HepG2 (cell line): ENCODE data around the gene GSDME. TPM values are rescaled to one million over a fixed set of nuclear protein-coding genes. Genes with fewer than 3 reads are reported as not detected.
A peak's percentile ranks its signal among the peaks of the same experiment; 100 is the strongest.

Experiments
- ATAC-seq: fragments of 200-7000 bp; cut with Tn5 transposase; 3 replicates; pipeline ENCODE4 v1.9.1; 2020; ENCODE audit warnings: mild to moderate bottlenecking, moderate library complexity
- BruUV-seq: library from RNA; stranded (reverse); fragments of 400-500 nt; replicated peaks from 2 replicates; lab custom pipeline; 2021; lab: Mats Ljungman, UMichigan
- CTCF ChIA-PET: fragments of 300-600 bp; formaldehyde crosslinking; extraction: SDS; loops from one replicate; lab custom pipeline; 2021; ENCODE audit warnings: low total read pairs, inconsistent platforms, low intra/inter-chr PET ratio; lab: Yijun Ruan, JAX
- POLR2A ChIA-PET: fragments of 350-600 bp; sonication (Branson Sonifier 250); formaldehyde crosslinking; loops from one replicate; lab custom pipeline; 2020; ENCODE audit warnings: antibody characterized with exemption, inconsistent platforms; lab: Yijun Ruan, JAX
- DNase-seq: peaks from one replicate; pipeline ENCODE4 v3.0.0-alpha.2; 2015; ENCODE audit warnings: low spot score
- FAIRE-seq: peaks from 3 replicates; lab custom pipeline; 2011; peaks lifted over from hg19 to GRCh38; lab: Jason Lieb, UNC
- H2AFZ ChIP-seq: one replicate; pipeline ENCODE4 v1.6.1; 2011; ENCODE audit warnings: low read length, inconsistent platforms
- H3K27ac ChIP-seq: fragments of 300-600 bp; 3 replicates; pipeline ENCODE4 v1.8.0; 2011; ENCODE audit warnings: mixed run types, mild to moderate bottlenecking, mixed read lengths, low read length, inconsistent platforms; ENCODE audit not compliant: insufficient read depth; ENCODE audit errors: extremely low read length
- H3K27me3 ChIP-seq, 2 experiments: fragments of 200-600 bp in 1 of 2; 2 replicates in 1 of 2; 3 replicates in 1 of 2; pipeline versions ENCODE4 v1.6.0 to v1.8.0; 2011; ENCODE audit warnings: low read length in 2 of 2, mild to moderate bottlenecking in 2 of 2, moderate library complexity in 2 of 2, inconsistent platforms in 1 of 2; ENCODE audit not compliant: insufficient read depth in 2 of 2, control insufficient read depth in 1 of 2
- H3K36me3 ChIP-seq, 2 experiments: fragments of 200-600 bp in 1 of 2; replicated peaks in 1 of 2; 2 replicates in 1 of 2; 3 replicates in 1 of 2; pipeline versions ENCODE4 v1.5.1 to v1.8.0; 2011; ENCODE audit warnings: low read length in 2 of 2, inconsistent platforms in 1 of 2; ENCODE audit not compliant: insufficient read depth in 2 of 2, control insufficient read depth in 1 of 2
- H3K4me1 ChIP-seq: 2 replicates; pipeline ENCODE4 v1.5.1; 2012; ENCODE audit warnings: low read length, inconsistent platforms; ENCODE audit not compliant: insufficient read depth
- H3K4me2 ChIP-seq: 2 replicates; pipeline ENCODE4 v1.6.0; 2011; ENCODE audit warnings: low read depth, low read length, inconsistent platforms
- H3K4me3 ChIP-seq, 3 experiments: fragments of 200-600 bp in 1 of 3; sonication (generic), shearing (Covaris generic) in 1 of 3; replicated peaks in 1 of 3; 2 replicates each; pipeline ENCODE4 v1.5.1; 2011 to 2016; ENCODE audit warnings: low read length in 3 of 3, inconsistent platforms in 2 of 3, low read depth in 2 of 3, mild to moderate bottlenecking in 2 of 3, control low read depth in 1 of 3, mixed read lengths in 1 of 3; ENCODE audit not compliant: insufficient read depth in 1 of 3
- H3K79me2 ChIP-seq: one replicate; pipeline ENCODE4 v1.6.1; 2011; ENCODE audit warnings: low read length, inconsistent platforms; ENCODE audit not compliant: insufficient read depth
- H3K9ac ChIP-seq: 2 replicates; pipeline ENCODE4 v1.6.0; 2011; ENCODE audit warnings: mild to moderate bottlenecking, low read depth, low read length, inconsistent platforms; ENCODE audit not compliant: insufficient read depth
- H3K9me3 ChIP-seq: 2 replicates; pipeline ENCODE4 v1.5.1; 2012; ENCODE audit warnings: mild to moderate bottlenecking, low read length
- H4K20me1 ChIP-seq: 2 replicates; pipeline ENCODE4 v1.6.0; 2011; ENCODE audit warnings: inconsistent platforms, mild to moderate bottlenecking, low read length, moderate library complexity; ENCODE audit not compliant: insufficient read depth
- DR1 ChIP-seq: sonication (generic); formaldehyde crosslinking; IDR thresholded peaks from 2 replicates; pipeline ENCODE4 v1.8.0; 2021; ENCODE audit warnings: mild to moderate bottlenecking, missing genetic modification reagents, inconsistent platforms
- FOSL2 ChIP-seq: sonication (generic); formaldehyde crosslinking; IDR thresholded peaks from 2 replicates; pipeline ENCODE4 v1.4.0; 2020; ENCODE audit warnings: missing genetic modification reagents
- HOXD1 ChIP-seq: sonication (generic); formaldehyde crosslinking; IDR thresholded peaks from 2 replicates; pipeline ENCODE4 v1.5.0; 2020; ENCODE audit warnings: missing genetic modification reagents
- NAIF1 ChIP-seq: sonication (generic); formaldehyde crosslinking; IDR thresholded peaks from 2 replicates; pipeline ENCODE4 v1.5.0; 2020; ENCODE audit warnings: mild to moderate bottlenecking, missing genetic modification reagents, borderline replicate concordance
- SMC3 ChIP-seq: IDR thresholded peaks from 2 replicates; pipeline ENCODE4 v1.6.1; 2011; ENCODE audit warnings: low read length, improper control_type of control experiment
- SMYD3 ChIP-seq: sonication (generic); formaldehyde crosslinking; IDR thresholded peaks from 2 replicates; pipeline ENCODE4 v1.8.1; 2023; ENCODE audit warnings: mild to moderate bottlenecking, missing genetic modification reagents
- SP5 ChIP-seq: IDR thresholded peaks from 2 replicates; pipeline ENCODE4 v1.6.1; 2016; ENCODE audit warnings: low read depth, borderline replicate concordance
- ZBTB20 ChIP-seq: sonication (generic); formaldehyde crosslinking; IDR thresholded peaks from 2 replicates; pipeline ENCODE4 v1.8.1; 2023; ENCODE audit warnings: missing genetic modification reagents, low read depth, mild to moderate bottlenecking, borderline replicate concordance
- ZNF782 ChIP-seq: sonication (generic); formaldehyde crosslinking; IDR thresholded peaks from 2 replicates; pipeline ENCODE4 v1.4.0; 2020; ENCODE audit warnings: missing genetic modification reagents, mild to moderate bottlenecking, borderline replicate concordance
- WGBS: methylation state at CpG from one replicate; pipeline ENCODE4 v1.1.6; 2017; ENCODE audit warnings: low lambda C conversion rate; 5-methylcytosine and 5-hydroxymethylcytosine counted together
- in situ Hi-C: cut with HindIII; loops from 2 replicates; pipeline ENCODE4 v1.10.0; 2017; ENCODE audit warnings: low pct_unique_long_range_greater_than_20kb; ENCODE audit not compliant: extremely low pct_ligation_motif_present
- intact Hi-C: fragments of 100-400 bp; cut with micrococcal nuclease; formaldehyde crosslinking; loops from one replicate; pipeline ENCODE4 v1.10.0; 2022; ENCODE audit not compliant: unreplicated experiment
- polyA plus RNA-seq, 8 experiments: library from polyadenylated mRNA; depleted of rRNA in 3 of 8; stranded (reverse) in 7 of 8; unstranded in 1 of 8; fragments of >200 nt; fragmentation: Illumina TruSeq in 4 of 8; extraction: Trizol in 4 of 8; gene quantifications; 2 replicates each; pipeline versions ENCODE4 v1.2.1 to v1.2.3, GENCODE V29; 2011 to 2016; ENCODE audit warnings: low read depth in 4 of 8, missing spikeins in 1 of 8, mixed read lengths in 1 of 8; ENCODE audit not compliant: insufficient read depth in 1 of 8
- total RNA-seq, 5 experiments: library from RNA; depleted of rRNA; stranded (reverse); fragments of >200 nt; fragmentation: Illumina TruSeq; extraction: Trizol; gene quantifications; 2 replicates each; pipeline ENCODE4 v1.2.3, GENCODE V29; 2016; ENCODE audit warnings: low read depth in 1 of 5
- TF ChIP-seq, protein P1 (sequence below): sonication (generic); formaldehyde crosslinking; IDR thresholded peaks from 2 replicates; pipeline ENCODE4; 2020; ENCODE audit warnings: missing genetic modification reagents, mild to moderate bottlenecking, borderline replicate concordance
- TF ChIP-seq, protein P2 (sequence below): sonication (generic); formaldehyde crosslinking; IDR thresholded peaks from 2 replicates; pipeline ENCODE4 v1.4.0; 2020; ENCODE audit warnings: missing genetic modification reagents
- TF ChIP-seq, protein P3 (sequence below): sonication (generic); formaldehyde crosslinking; IDR thresholded peaks from 2 replicates; pipeline ENCODE4 v1.4.0; 2020; ENCODE audit warnings: missing genetic modification reagents, borderline replicate concordance
- TF ChIP-seq, protein P4 (sequence below): IDR thresholded peaks from 2 replicates; pipeline ENCODE4 v1.6.1; 2012; ENCODE audit warnings: inconsistent platforms
- TF ChIP-seq, protein P5 (sequence below): sonication (generic); formaldehyde crosslinking; IDR thresholded peaks from 2 replicates; pipeline ENCODE4 v1.5.0; 2020; ENCODE audit warnings: mild to moderate bottlenecking, missing genetic modification reagents, moderate library complexity

The GSDME gene
- total and polyA plus RNA-seq, 2 of the 13 experiments (the other 11 are each of a cell fraction or from before 2014, with no cell fraction given): 19.2 to 28.2 TPM

DNA sequence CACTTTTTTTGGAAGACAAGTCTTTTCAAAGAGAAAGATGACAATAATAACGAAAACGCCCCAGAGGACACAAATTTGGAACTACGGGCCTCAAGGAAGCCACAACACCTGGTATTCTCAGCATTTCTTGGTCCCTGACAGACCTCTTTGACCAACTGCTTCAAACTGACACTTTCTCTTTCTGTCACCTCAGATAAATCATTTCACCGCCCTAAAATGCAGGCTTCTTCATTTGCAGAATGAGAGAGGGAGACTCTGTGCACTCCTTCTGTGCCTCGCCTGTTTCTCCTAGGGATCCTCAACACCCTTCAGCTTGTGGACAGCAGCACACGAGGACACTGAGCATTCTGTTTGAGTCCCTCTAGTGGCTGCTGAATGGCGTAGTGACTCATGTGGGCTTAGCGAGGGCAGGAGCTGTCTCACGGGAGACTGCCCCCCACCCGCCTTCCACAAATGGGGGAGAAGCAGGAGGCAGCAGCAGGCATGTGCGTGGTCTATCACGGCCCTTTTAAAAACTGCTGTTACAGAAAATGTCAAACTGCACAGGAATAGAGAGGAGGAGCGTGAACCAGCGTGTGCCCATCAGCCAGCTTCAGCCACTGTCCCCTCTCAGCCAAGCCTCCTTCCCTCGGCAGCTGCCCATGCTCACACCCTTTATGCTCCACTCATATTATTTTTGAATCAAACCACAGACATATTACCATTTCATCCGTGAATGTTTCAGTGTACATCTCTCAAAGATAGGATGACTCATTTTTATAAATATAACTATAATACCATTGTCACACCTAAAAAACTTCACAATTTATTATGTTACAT lies 41.4 kb downstream of the GSDME start:
- no peak overlapping the region for H3K4me3 ChIP-seq
- BruUV-seq: no TSS peak
- no peaks in the 10 kb centered on the region for H3K9me3 ChIP-seq
- H3K79me2 ChIP-seq: no peaks in the 10 kb centered on the region
- H3K9ac ChIP-seq: no peak overlapping the region
- no peak for TF ChIP-seq ZNF782 (CRISPR knock-in tag)
- TF ChIP-seq DR1 (CRISPR knock-in tag): no peak
- TF ChIP-seq SMC3: peak; percentile 10; the same call in 1 of the 2 replicates
- TF ChIP-seq NAIF1 (CRISPR knock-in tag): no peak
- TF ChIP-seq, protein P1, sequence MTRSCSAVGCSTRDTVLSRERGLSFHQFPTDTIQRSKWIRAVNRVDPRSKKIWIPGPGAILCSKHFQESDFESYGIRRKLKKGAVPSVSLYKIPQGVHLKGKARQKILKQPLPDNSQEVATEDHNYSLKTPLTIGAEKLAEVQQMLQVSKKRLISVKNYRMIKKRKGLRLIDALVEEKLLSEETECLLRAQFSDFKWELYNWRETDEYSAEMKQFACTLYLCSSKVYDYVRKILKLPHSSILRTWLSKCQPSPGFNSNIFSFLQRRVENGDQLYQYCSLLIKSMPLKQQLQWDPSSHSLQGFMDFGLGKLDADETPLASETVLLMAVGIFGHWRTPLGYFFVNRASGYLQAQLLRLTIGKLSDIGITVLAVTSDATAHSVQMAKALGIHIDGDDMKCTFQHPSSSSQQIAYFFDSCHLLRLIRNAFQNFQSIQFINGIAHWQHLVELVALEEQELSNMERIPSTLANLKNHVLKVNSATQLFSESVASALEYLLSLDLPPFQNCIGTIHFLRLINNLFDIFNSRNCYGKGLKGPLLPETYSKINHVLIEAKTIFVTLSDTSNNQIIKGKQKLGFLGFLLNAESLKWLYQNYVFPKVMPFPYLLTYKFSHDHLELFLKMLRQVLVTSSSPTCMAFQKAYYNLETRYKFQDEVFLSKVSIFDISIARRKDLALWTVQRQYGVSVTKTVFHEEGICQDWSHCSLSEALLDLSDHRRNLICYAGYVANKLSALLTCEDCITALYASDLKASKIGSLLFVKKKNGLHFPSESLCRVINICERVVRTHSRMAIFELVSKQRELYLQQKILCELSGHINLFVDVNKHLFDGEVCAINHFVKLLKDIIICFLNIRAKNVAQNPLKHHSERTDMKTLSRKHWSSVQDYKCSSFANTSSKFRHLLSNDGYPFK (CRISPR knock-in tag): no peak
- TF ChIP-seq, protein P2, sequence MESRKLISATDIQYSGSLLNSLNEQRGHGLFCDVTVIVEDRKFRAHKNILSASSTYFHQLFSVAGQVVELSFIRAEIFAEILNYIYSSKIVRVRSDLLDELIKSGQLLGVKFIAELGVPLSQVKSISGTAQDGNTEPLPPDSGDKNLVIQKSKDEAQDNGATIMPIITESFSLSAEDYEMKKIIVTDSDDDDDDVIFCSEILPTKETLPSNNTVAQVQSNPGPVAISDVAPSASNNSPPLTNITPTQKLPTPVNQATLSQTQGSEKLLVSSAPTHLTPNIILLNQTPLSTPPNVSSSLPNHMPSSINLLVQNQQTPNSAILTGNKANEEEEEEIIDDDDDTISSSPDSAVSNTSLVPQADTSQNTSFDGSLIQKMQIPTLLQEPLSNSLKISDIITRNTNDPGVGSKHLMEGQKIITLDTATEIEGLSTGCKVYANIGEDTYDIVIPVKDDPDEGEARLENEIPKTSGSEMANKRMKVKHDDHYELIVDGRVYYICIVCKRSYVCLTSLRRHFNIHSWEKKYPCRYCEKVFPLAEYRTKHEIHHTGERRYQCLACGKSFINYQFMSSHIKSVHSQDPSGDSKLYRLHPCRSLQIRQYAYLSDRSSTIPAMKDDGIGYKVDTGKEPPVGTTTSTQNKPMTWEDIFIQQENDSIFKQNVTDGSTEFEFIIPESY (CRISPR knock-in tag): peak; percentile 91
- no peak for TF ChIP-seq SMYD3 (CRISPR knock-in tag)
- TF ChIP-seq, protein P3, sequence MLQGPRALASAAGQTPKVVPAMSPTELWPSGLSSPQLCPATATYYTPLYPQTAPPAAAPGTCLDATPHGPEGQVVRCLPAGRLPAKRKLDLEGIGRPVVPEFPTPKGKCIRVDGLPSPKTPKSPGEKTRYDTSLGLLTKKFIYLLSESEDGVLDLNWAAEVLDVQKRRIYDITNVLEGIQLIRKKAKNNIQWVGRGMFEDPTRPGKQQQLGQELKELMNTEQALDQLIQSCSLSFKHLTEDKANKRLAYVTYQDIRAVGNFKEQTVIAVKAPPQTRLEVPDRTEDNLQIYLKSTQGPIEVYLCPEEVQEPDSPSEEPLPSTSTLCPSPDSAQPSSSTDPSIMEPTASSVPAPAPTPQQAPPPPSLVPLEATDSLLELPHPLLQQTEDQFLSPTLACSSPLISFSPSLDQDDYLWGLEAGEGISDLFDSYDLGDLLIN (CRISPR knock-in tag): no peak
- TF ChIP-seq, protein P4, sequence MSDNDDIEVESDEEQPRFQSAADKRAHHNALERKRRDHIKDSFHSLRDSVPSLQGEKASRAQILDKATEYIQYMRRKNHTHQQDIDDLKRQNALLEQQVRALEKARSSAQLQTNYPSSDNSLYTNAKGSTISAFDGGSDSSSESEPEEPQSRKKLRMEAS: no peak
- peak; percentile 59 for TF ChIP-seq FOSL2 (CRISPR knock-in tag)
- TF ChIP-seq ZBTB20 (CRISPR knock-in tag): no peak
- TF ChIP-seq SP5: no peak
- TF ChIP-seq HOXD1: no peak
- TF ChIP-seq, protein P5, sequence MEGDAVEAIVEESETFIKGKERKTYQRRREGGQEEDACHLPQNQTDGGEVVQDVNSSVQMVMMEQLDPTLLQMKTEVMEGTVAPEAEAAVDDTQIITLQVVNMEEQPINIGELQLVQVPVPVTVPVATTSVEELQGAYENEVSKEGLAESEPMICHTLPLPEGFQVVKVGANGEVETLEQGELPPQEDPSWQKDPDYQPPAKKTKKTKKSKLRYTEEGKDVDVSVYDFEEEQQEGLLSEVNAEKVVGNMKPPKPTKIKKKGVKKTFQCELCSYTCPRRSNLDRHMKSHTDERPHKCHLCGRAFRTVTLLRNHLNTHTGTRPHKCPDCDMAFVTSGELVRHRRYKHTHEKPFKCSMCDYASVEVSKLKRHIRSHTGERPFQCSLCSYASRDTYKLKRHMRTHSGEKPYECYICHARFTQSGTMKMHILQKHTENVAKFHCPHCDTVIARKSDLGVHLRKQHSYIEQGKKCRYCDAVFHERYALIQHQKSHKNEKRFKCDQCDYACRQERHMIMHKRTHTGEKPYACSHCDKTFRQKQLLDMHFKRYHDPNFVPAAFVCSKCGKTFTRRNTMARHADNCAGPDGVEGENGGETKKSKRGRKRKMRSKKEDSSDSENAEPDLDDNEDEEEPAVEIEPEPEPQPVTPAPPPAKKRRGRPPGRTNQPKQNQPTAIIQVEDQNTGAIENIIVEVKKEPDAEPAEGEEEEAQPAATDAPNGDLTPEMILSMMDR (CRISPR knock-in tag): peak; percentile 61
- ATAC-seq (peak; percentile 90), DNase-seq (peak; percentile 21), FAIRE-seq (no peak)
- no peaks in the 10 kb centered on the region for H4K20me1 ChIP-seq
- CTCF ChIA-PET: no interaction called here
- H3K4me1 ChIP-seq: no peaks in the 10 kb centered on the region
- H3K36me3 ChIP-seq: peaks cover 4 to 23% of the 10 kb centered on the region in 2 experiments; a peak in 3 of 5 replicates
- intact Hi-C loops (no loop called here), in situ Hi-C loops (no loop called here)
- no peaks in the 10 kb centered on the region for H3K27me3 ChIP-seq
- H3K27ac ChIP-seq: no peak overlapping the region
- no peak overlapping the region for H3K4me2 ChIP-seq
- 89% methylated on average over 14 of the region's 16 CpGs for WGBS
- POLR2A ChIA-PET: no interaction called here
- H2AFZ ChIP-seq: no peak overlapping the region
